HG02884 (cell line): ENCODE data around the gene ACOT2.
"Not testable (repeated sequence)": the region's sequence is repeated elsewhere in the genome, so short reads cannot be mapped to it uniquely, and the experiment has no call there.

ENCODE experiments used
- ATAC-seq: cut with Tn5 transposase; IDR thresholded peaks from one replicate; pipeline ENCODE4 v1.9.1; 2021; ENCODE audit warnings: mild to moderate bottlenecking, moderate library complexity; ENCODE audit not compliant: unreplicated experiment

ACOT2 gene

GRCh38 chr14:73567951-73568885 lies 795 bp upstream of the ACOT2 start:
- ATAC-seq: no peak

GRCh38 chr14:73568886-73569184 lies 178 bp upstream of the ACOT2 start:
- not testable (repeated sequence) for ATAC-seq

- ATAC-seq: peak; percentile 47
Observed at GRCh38 chr14:73570913-73571312, 1.9 kb downstream of the ACOT2 start.

- not testable (repeated sequence) for ATAC-seq
Observed at GRCh38 chr14:73573034-73573433, 4.0 kb downstream of the ACOT2 start.

- ATAC-seq: not testable (repeated sequence)
Observed at GRCh38 chr14:73573740-73574139, 4.7 kb downstream of the ACOT2 start.

GRCh38 chr14:73574251-73574650 lies 5.2 kb downstream of the ACOT2 start:
- ATAC-seq: not testable (repeated sequence)

- no peak for ATAC-seq
Observed at GRCh38 chr14:73576391-73576790, 7.4 kb downstream of the ACOT2 start.

GRCh38 chr14:73577214-73577613 lies 8.2 kb downstream of the ACOT2 start:
- ATAC-seq: not testable (repeated sequence)

GRCh38 chr14:73582102-73582979 lies 13.3 kb downstream of the ACOT2 start:
- not testable (repeated sequence) for ATAC-seq

- ATAC-seq: no peak
Observed at GRCh38 chr14:73588695-73589094, 19.7 kb downstream of the ACOT2 start.

- no peak for ATAC-seq
Observed at GRCh38 chr14:73589116-73589515, 20.1 kb downstream of the ACOT2 start.

- not testable (repeated sequence) for ATAC-seq
Observed at GRCh38 chr14:73590673-73591004, 21.6 kb downstream of the ACOT2 start.

GRCh38 chr14:73591690-73592449 lies 22.9 kb downstream of the ACOT2 start, which contains the start of gene ACOT4:
Gene ACOT4, plus strand, starts transcription at chr14:73591873. Its CDS starts 87 bp downstream, at chr14:73591960.
- ATAC-seq: no peak

- no peak for ATAC-seq
Observed at GRCh38 chr14:73594491-73594890, 25.5 kb downstream of the ACOT2 start.

- ATAC-seq: no peak
Observed at GRCh38 chr14:73599499-73599898, 30.5 kb downstream of the ACOT2 start.

GRCh38 chr14:73602994-73603393 lies 34.0 kb downstream of the ACOT2 start:
- no peak for ATAC-seq

- no peak for ATAC-seq
Observed at GRCh38 chr14:73606271-73606670, 37.3 kb downstream of the ACOT2 start.

GRCh38 chr14:73607241-73607640 lies 38.2 kb downstream of the ACOT2 start:
- ATAC-seq: no peak

GRCh38 chr14:73610687-73611086 lies 41.7 kb downstream of the ACOT2 start:
- no peak for ATAC-seq

GRCh38 chr14:73612339-73613045 lies 43.5 kb downstream of the ACOT2 start, which contains the start of gene ACOT6:
Gene ACOT6, plus strand, starts transcription at chr14:73612517. Its CDS starts 55 bp downstream, at chr14:73612572.
- peak; percentile 66 for ATAC-seq
